Calu3 (cell line): ENCODE measurements around the gene HIGD1B. TPM values are rescaled to one million over a fixed set of nuclear protein-coding genes. Genes with fewer than 3 reads are reported as not detected.
A peak's percentile ranks its signal among the peaks of the same experiment; 100 is the strongest.
"Not testable (repeated sequence)": the region's sequence is repeated elsewhere in the genome, so short reads cannot be mapped to it uniquely, and the experiment has no call there.

ENCODE experiments used
- BruUV-seq: library from RNA; stranded (reverse); fragments of 400-500 nt; replicated peaks from 2 replicates; lab custom pipeline; 2021; lab: Mats Ljungman, UMichigan
- CTCF ChIA-PET: fragments of 300-600 bp; sonication (Branson Sonifier 250); formaldehyde crosslinking; loops from one replicate; lab custom pipeline; 2022; ENCODE audit warnings: antibody characterized with exemption; lab: Charles Lee
- DNase-seq: peaks from one replicate; pipeline ENCODE4 v3.0.0; 2022
- H3K27ac Mint-ChIP-seq: one replicate; pipeline ENCODE4 v1.8.0; 2022; ENCODE audit warnings: mixed read lengths; ENCODE audit not compliant: unreplicated experiment
- H3K27me3 Mint-ChIP-seq: one replicate; pipeline ENCODE4 v1.8.0; 2022; ENCODE audit warnings: mixed read lengths; ENCODE audit not compliant: unreplicated experiment
- H3K36me3 Mint-ChIP-seq: one replicate; pipeline ENCODE4 v1.8.0; 2022; ENCODE audit warnings: mild to moderate bottlenecking, moderate library complexity, mixed read lengths; ENCODE audit not compliant: insufficient read depth, unreplicated experiment
- H3K4me1 Mint-ChIP-seq: one replicate; pipeline ENCODE4 v1.8.0; 2022; ENCODE audit warnings: mild to moderate bottlenecking, low read depth, mixed read lengths; ENCODE audit not compliant: unreplicated experiment
- H3K4me3 Mint-ChIP-seq: one replicate; pipeline ENCODE4 v1.8.0; 2022; ENCODE audit warnings: mild to moderate bottlenecking, low read depth, moderate library complexity, mixed read lengths; ENCODE audit not compliant: unreplicated experiment
- H3K9me3 Mint-ChIP-seq: one replicate; pipeline ENCODE4 v1.8.0; 2022; ENCODE audit warnings: low read depth, mixed read lengths; ENCODE audit not compliant: unreplicated experiment
- intact Hi-C: fragments of 100-400 bp; cut with micrococcal nuclease; formaldehyde crosslinking; loops from one replicate; pipeline ENCODE4 v1.10.0; 2022; ENCODE audit not compliant: unreplicated experiment
- total RNA-seq: library from RNA; stranded (reverse); gene quantifications from 2 replicates; pipeline ENCODE4 v1.2.3, GENCODE V29; 2022
- TF ChIP-seq, protein P1 (sequence below): fragments of 200-600 bp; IDR thresholded peaks from one replicate; pipeline ENCODE4 v1.8.0; 2022; ENCODE audit warnings: antibody characterized with exemption; ENCODE audit not compliant: unreplicated experiment

The HIGD1B gene
- total RNA-seq, 1 experiment from 2014 or later, result not detected

GRCh38 chr17:44812263-44812662, 35.4 kb upstream of the HIGD1B start:
- Mint-ChIP-seq H3K27ac (no peak overlapping the region), H3K4me3 (no peak overlapping the region), H3K27me3 (no peaks in the 10 kb centered on the region), H3K36me3 (peaks cover 18% of the 10 kb centered on the region), H3K9me3 (no peaks in the 10 kb centered on the region), H3K4me1 (peaks cover 47% of the 10 kb centered on the region)
- no peak for DNase-seq
- intact Hi-C loops, result no loop called here
- TF ChIP-seq, protein P1, sequence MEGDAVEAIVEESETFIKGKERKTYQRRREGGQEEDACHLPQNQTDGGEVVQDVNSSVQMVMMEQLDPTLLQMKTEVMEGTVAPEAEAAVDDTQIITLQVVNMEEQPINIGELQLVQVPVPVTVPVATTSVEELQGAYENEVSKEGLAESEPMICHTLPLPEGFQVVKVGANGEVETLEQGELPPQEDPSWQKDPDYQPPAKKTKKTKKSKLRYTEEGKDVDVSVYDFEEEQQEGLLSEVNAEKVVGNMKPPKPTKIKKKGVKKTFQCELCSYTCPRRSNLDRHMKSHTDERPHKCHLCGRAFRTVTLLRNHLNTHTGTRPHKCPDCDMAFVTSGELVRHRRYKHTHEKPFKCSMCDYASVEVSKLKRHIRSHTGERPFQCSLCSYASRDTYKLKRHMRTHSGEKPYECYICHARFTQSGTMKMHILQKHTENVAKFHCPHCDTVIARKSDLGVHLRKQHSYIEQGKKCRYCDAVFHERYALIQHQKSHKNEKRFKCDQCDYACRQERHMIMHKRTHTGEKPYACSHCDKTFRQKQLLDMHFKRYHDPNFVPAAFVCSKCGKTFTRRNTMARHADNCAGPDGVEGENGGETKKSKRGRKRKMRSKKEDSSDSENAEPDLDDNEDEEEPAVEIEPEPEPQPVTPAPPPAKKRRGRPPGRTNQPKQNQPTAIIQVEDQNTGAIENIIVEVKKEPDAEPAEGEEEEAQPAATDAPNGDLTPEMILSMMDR, result no peak
- CTCF ChIA-PET, result no interaction called here
- BruUV-seq, result no TSS peak

GRCh38 chr17:44818508-44818907, 29.2 kb upstream of the HIGD1B start:
- Mint-ChIP-seq H3K4me1 (peaks cover 63% of the 10 kb centered on the region), H3K36me3 (peaks cover 47% of the 10 kb centered on the region)
- H3K4me3 Mint-ChIP-seq, H3K27ac Mint-ChIP-seq, DNase-seq, H3K9me3 Mint-ChIP-seq, intact Hi-C loops, BruUV-seq, H3K27me3 Mint-ChIP-seq: not testable (repeated sequence)
- CTCF ChIA-PET, result interaction anchor here (0.7 kb wide), 1 partner anchor 58 kb away, joined by 5 read pairs; no protein-coding TSS in a partner anchor

DNA sequence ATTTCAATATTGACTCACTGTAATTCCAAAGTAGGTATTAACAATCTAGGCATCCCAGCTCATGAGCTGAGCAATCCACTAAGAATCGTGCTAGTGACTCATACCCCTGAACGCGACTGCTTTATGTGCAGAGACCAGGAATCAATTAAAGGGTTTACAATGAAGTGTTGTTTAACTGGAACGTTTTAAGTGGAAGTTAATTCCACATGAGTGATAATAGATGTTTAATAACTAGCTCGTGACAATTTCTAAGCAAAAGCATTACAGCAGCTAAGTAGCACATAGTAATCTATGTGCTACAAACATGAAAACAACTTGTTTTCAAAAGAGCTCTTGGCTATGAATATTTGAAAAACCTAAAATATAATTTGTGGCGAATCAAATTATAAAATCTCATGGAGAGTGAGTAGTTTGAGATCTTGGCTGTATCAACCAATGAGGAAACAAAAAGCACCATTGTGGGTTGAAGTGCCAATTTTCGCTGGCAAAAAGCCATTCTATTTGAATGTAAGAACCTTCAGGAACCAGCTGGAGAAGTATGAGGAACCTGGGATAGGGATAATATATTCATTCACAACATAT, 27.0 kb upstream of the HIGD1B start:
- BruUV-seq, result TSS peak; percentile 4
- Mint-ChIP-seq H3K9me3 (no peaks in the 10 kb centered on the region), H3K27me3 (no peaks in the 10 kb centered on the region), H3K36me3 (peaks cover 39% of the 10 kb centered on the region), H3K4me1 (peaks cover 54% of the 10 kb centered on the region), H3K4me3 (peak overlapping the region; percentile 43), H3K27ac (peak overlapping the region; percentile 81)
- CTCF ChIA-PET, result interaction anchor here (0.6 to 2.1 kb wide), 8 partner anchors 8 to 1452 kb away, joined by 3 to 13 read pairs (median 5); partner anchors contain the start of gene EFTUD2
- TF ChIP-seq, protein P1, result no peak
- DNase-seq, result peak; percentile 74
- intact Hi-C loops, result no loop called here

- DNase-seq, CTCF ChIA-PET, BruUV-seq, H3K4me3 Mint-ChIP-seq, H3K27ac Mint-ChIP-seq, H3K9me3 Mint-ChIP-seq, H3K27me3 Mint-ChIP-seq: not testable (repeated sequence)
- intact Hi-C loops, result loop anchor here (5.0 kb wide), 1 partner anchor 42 kb away; no protein-coding TSS in a partner anchor
- H3K4me1 Mint-ChIP-seq, result peaks cover 43% of the 10 kb centered on the region
- H3K36me3 Mint-ChIP-seq, result peaks cover 41% of the 10 kb centered on the region
Measured at GRCh38 chr17:44825236-44825635, 22.4 kb upstream of the HIGD1B start.

GRCh38 chr17:44826123-44826790, 21.4 kb upstream of the HIGD1B start:
- no peak overlapping the region for H3K27ac Mint-ChIP-seq
- CTCF ChIA-PET, result no interaction called here
- peak overlapping the region; percentile 30 for H3K4me3 Mint-ChIP-seq
- H3K9me3 Mint-ChIP-seq, result no peaks in the 10 kb centered on the region
- peaks cover 37% of the 10 kb centered on the region for H3K4me1 Mint-ChIP-seq
- H3K36me3 Mint-ChIP-seq, result peaks cover 37% of the 10 kb centered on the region
- BruUV-seq, result no TSS peak
- TF ChIP-seq, protein P1, result no peak
- intact Hi-C loops, result loop anchor here (5.0 kb wide), 1 partner anchor 41 kb away; no protein-coding TSS in a partner anchor
- DNase-seq, result no peak
- H3K27me3 Mint-ChIP-seq, result no peaks in the 10 kb centered on the region
